BJ (cell line): ENCODE data around the gene RNF32. TPM values are rescaled to one million over a fixed set of nuclear protein-coding genes. Genes with fewer than 3 reads are reported as not detected.

Experiments used
- CTCF ChIA-PET: fragments of 350-600 bp; formaldehyde crosslinking; extraction: SDS; loops from one replicate; lab custom pipeline; 2021; ENCODE audit warnings: antibody characterized with exemption, inconsistent platforms; lab: Yijun Ruan, JAX
- POLR2A ChIA-PET: fragments of 300-600 bp; sonication (Branson Sonifier 250); formaldehyde crosslinking; extraction: SDS; loops from one replicate; lab custom pipeline; 2021; ENCODE audit warnings: antibody characterized with exemption; lab: Charles Lee
- DNase-seq: peaks from one replicate; pipeline ENCODE4 v3.0.0-alpha.2; 2011; ENCODE audit warnings: low read depth
- H3K27me3 ChIP-seq: 2 replicates; pipeline ENCODE4 v1.6.0; 2011; ENCODE audit warnings: low read length; ENCODE audit not compliant: control insufficient read depth, insufficient read depth
- H3K36me3 ChIP-seq: 2 replicates; pipeline ENCODE4 v1.5.1; 2011; ENCODE audit warnings: low read length; ENCODE audit not compliant: control insufficient read depth, insufficient read depth
- H3K4me3 ChIP-seq: 2 replicates; pipeline ENCODE4 v1.5.1; 2011; ENCODE audit warnings: low read depth, mild to moderate bottlenecking, control low read depth, low read length
- polyA plus RNA-seq: library from polyadenylated mRNA; depleted of rRNA; stranded (reverse); fragments of >200 nt; gene quantifications from 2 replicates; pipeline ENCODE4 v1.2.3, GENCODE V29; 2011
- TF ChIP-seq, protein P1 (sequence below): IDR thresholded peaks from 2 replicates; pipeline ENCODE4 v1.5.1; 2011; ENCODE audit warnings: low read depth, mild to moderate bottlenecking, control low read depth, inconsistent platforms, low read length, moderate library complexity; ENCODE audit not compliant: insufficient read depth

Gene RNF32
- polyA plus RNA-seq, 1 experiment: 0.63 TPM

DNA sequence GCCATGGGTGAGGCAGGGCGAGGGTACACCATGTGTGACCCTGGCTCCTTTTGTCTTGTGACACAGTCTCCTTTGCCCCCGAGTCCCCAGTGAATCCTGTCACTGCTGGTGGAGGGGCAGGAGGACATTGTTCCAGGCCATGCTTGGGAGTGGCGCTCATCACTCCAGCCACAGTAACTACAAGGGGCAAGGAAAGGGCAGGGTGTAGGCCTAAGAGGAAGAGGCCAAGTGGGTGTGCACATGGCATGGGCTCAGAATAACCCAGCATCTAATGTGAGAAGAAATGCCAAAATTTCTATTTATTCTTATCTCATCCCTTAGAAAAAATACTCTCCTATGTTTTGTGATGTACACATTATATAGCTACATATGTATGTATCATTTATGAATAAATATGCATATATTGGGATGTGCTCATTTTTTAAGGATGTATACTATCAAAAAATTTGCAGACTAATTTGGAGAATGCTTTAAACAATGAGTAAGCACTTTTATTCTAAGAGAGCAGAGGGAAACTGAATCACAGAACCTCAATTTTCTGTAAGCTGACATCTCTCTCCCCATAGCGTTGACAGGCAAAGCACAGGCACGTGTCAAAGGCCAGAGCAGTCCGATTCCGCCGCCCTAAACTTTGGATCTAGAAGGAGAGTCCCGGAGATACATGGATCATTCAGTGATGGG, 36.9 kb downstream of the RNF32 start:
- TF ChIP-seq, protein P1, sequence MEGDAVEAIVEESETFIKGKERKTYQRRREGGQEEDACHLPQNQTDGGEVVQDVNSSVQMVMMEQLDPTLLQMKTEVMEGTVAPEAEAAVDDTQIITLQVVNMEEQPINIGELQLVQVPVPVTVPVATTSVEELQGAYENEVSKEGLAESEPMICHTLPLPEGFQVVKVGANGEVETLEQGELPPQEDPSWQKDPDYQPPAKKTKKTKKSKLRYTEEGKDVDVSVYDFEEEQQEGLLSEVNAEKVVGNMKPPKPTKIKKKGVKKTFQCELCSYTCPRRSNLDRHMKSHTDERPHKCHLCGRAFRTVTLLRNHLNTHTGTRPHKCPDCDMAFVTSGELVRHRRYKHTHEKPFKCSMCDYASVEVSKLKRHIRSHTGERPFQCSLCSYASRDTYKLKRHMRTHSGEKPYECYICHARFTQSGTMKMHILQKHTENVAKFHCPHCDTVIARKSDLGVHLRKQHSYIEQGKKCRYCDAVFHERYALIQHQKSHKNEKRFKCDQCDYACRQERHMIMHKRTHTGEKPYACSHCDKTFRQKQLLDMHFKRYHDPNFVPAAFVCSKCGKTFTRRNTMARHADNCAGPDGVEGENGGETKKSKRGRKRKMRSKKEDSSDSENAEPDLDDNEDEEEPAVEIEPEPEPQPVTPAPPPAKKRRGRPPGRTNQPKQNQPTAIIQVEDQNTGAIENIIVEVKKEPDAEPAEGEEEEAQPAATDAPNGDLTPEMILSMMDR: no peak
- no peaks in the 10 kb centered on the region for H3K27me3 ChIP-seq
- CTCF ChIA-PET: interaction anchor here (1.1 kb wide), 1 partner anchor 16 kb away, joined by 3 read pairs; no protein-coding TSS in a partner anchor
- POLR2A ChIA-PET: no interaction called here
- peaks cover 6% of the 10 kb centered on the region for H3K36me3 ChIP-seq
- H3K4me3 ChIP-seq: no peak overlapping the region
- no peak for DNase-seq

DNA sequence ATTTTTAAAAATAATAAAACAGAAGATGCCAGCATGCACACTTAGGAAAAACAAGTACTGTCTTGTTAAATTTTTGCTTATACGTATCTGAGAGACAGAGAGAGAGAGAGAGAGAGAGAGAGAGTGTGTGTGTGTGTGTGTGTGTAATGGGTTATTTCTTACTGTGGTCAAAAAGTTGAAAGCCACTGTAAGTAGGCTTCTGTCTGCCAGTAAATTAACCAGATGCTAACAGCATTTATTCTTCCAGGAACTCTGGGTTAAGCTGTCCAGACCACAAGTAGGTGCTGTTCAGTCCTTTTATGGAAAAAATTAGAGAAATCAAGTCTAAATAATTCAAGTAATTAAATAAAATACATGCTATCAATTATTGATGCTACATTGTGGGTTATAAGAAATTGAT, 39.7 kb downstream of the RNF32 start:
- DNase-seq: no peak
- Histone ChIP-seq H3K27me3 (no peaks in the 10 kb centered on the region), H3K36me3 (peaks cover 8% of the 10 kb centered on the region), H3K4me3 (no peak overlapping the region)
- ChIA-PET CTCF (interaction anchor here (1.5 kb wide), 1 partner anchor 9 kb away, joined by 4 read pairs; no protein-coding TSS in a partner anchor), POLR2A (no interaction called here)
- TF ChIP-seq, protein P1: no peak

DNA sequence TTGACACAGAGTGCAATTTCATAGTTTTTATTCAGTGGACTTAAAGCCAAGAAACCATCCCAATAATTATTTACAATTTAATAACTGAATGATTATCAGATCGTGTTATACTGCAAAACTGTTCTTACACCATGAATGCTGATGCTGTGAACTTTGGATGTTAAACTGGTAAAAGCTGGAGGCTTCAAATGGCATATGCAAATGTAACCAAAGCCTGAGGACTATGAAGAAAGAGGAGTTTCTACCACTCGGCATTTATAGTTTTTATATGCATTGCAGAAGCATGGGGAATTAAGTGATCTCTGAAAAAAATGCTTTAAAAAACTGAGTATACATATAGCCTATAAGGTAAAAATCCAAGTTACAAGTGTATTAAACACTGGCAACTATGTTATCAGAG, 42.4 kb downstream of the RNF32 start:
- Histone ChIP-seq H3K36me3 (peaks cover 7% of the 10 kb centered on the region), H3K27me3 (no peaks in the 10 kb centered on the region), H3K4me3 (no peak overlapping the region)
- DNase-seq: no peak
- CTCF ChIA-PET: interaction anchor here (0.5 to 0.8 kb wide), 2 partner anchors 65 to 998 kb away, joined by 3 read pairs; no protein-coding TSS in a partner anchor
- POLR2A ChIA-PET: no interaction called here
- TF ChIP-seq, protein P1: no peak

DNA sequence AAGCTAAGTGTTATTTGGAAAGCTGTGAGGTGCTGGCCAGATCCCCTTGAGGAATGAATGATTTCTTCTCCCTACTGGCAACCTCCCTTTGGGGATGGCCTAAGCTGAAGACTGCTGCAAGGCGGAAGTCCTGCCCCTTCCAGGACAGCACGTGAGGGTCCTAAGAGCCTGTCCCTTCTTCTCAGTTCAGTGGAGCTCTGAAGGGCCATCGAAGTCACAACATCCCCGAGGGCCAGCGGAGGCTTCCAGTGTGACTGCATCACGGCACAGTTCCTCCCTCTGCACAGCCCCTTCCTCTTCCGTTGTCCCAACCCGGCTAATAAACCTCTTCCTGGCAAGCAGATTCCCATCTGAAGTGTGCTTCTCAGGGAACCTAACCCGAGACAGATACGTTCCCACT, 43.7 kb downstream of the RNF32 start:
- H3K27me3 ChIP-seq: no peaks in the 10 kb centered on the region
- TF ChIP-seq, protein P1: no peak
- CTCF ChIA-PET: interaction anchor here (0.5 kb wide), 1 partner anchor 887 kb away, joined by 4 read pairs; no protein-coding TSS in a partner anchor
- POLR2A ChIA-PET: no interaction called here
- H3K36me3 ChIP-seq: peaks cover 7% of the 10 kb centered on the region
- DNase-seq: no peak
- H3K4me3 ChIP-seq: no peak overlapping the region

DNA sequence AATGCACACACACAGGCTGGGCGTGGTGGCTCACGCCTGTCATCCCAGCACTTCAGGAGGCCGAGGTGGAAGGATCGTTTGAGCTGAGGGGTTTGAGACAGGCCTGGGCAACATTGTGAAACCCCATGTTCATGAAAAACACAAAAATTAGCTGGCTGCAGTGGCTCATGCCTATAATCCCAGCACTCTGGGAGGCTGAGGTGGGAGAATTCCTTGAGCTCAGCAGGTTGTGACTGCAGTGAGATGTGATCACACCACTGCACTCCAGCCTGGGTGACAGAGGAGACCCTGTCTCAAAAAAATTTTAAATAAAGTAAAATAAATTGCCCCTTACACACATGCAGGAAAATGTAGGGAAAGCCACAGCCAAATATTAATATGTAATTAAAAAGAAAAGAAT, 44.1 kb downstream of the RNF32 start:
- no peak for DNase-seq
- TF ChIP-seq, protein P1: no peak
- ChIA-PET CTCF (interaction anchor here (0.5 kb wide), 1 partner anchor 887 kb away, joined by 4 read pairs; no protein-coding TSS in a partner anchor), POLR2A (no interaction called here)
- H3K36me3 ChIP-seq: peaks cover 7% of the 10 kb centered on the region
- H3K4me3 ChIP-seq: no peak overlapping the region
- no peaks in the 10 kb centered on the region for H3K27me3 ChIP-seq
